Body of pancreas (tissue), 4 donors: ENCODE results near the gene POLE3.

Source experiments
- CTCF ChIP-seq, 7 experiments: fragments of 450-650 bp in 4 of 7; fragments of 200-600 bp in 3 of 7; sonication (generic) in 3 of 7; IDR thresholded peaks; one replicate each; pipeline ENCODE4 v1.5.1; 2016 to 2019; ENCODE audit warnings: antibody characterized with exemption in 7 of 7
- POLR2A ChIP-seq, 3 donors: fragments of 450-650 bp; IDR thresholded peaks; one replicate each; pipeline ENCODE4 v1.6.1; 2016; ENCODE audit warnings: antibody characterized with exemption in 3 of 3, mild to moderate bottlenecking in 2 of 3

GRCh38 chr9:113376634-113377567 lies 33.6 kb downstream of the POLE3 start, which contains the start of gene HDHD3:
- peak in 2 of 7 experiments; percentile 13 to 16 for TF ChIP-seq CTCF (IDR thresholded peaks at IDR 0.05)
- peak; percentile 87 to 93 (median 92) for TF ChIP-seq POLR2A (IDR thresholded peaks at IDR 0.05)
